ENCODE results near the gene SMPDL3B.

DNA sequence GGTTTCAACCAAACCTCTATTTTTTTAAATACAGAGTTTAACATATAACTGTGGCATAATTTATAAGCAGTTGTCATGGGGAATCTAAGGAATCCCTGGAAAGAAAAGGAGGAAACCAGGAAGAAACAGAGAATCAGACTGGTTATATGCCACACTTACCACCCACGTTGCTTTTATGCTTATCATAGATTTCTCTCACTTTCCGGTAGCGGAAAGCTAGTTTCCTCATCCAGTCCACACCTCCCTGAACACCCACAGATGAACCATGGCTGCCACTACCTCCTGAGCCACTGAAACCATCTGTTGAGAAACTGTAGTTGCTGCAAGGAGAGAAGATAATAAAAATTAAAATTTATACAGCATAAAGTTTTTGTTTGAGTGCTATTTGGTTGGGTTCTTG, 58.4 kb downstream of the SMPDL3B start:
- TF ChIP-seq CTCF (IDR thresholded peaks at IDR 0.05) (no peak), POLR2A (IDR thresholded peaks at IDR 0.05) (no peak)

Data from Peyer's patch (tissue), 4 donors.